CD4-positive, alpha-beta T cell treated with Interleukin-12 subunit alpha and Interleukin-12 subunit beta, for 1 hour (primary cell): ENCODE results near the gene CLASP2.
"Not testable (repeated sequence)": the region's sequence is repeated elsewhere in the genome, so short reads cannot be mapped to it uniquely, and the experiment has no call there.

Experiments
- DNase-seq: peaks from one replicate; pipeline ENCODE4 v3.0.0-alpha.2; 2020

Gene CLASP2

GRCh38 chr3:33526787-33527186, 191.3 kb downstream of the CLASP2 start:
- DNase-seq: no peak

- DNase-seq: no peak
Observed at GRCh38 chr3:33525232-33525631, 192.8 kb downstream of the CLASP2 start.

GRCh38 chr3:33523093-33523667, 194.9 kb downstream of the CLASP2 start:
- DNase-seq: no peak

GRCh38 chr3:33521736-33522135, 196.3 kb downstream of the CLASP2 start:
- DNase-seq: no peak

GRCh38 chr3:33513262-33513863, 204.7 kb downstream of the CLASP2 start:
- DNase-seq: no peak

- DNase-seq: no peak
Observed at GRCh38 chr3:33505027-33505426, 213.0 kb downstream of the CLASP2 start.

- no peak for DNase-seq
Observed at GRCh38 chr3:33496449-33496848, 221.6 kb downstream of the CLASP2 start.

GRCh38 chr3:33491721-33492120, 226.3 kb downstream of the CLASP2 start:
- no peak for DNase-seq

- no peak for DNase-seq
Observed at GRCh38 chr3:33490641-33491241, 227.3 kb downstream of the CLASP2 start.

GRCh38 chr3:33488683-33489082, 229.4 kb downstream of the CLASP2 start:
- no peak for DNase-seq

- DNase-seq: no peak
Observed at GRCh38 chr3:33488246-33488645, 229.8 kb downstream of the CLASP2 start.

- DNase-seq: no peak
Observed at GRCh38 chr3:33482111-33482521, 235.9 kb downstream of the CLASP2 start.

GRCh38 chr3:33474896-33475295, 243.2 kb downstream of the CLASP2 start:
- DNase-seq: no peak

GRCh38 chr3:33473813-33474212, 244.2 kb downstream of the CLASP2 start:
- DNase-seq: no peak

- no peak for DNase-seq
Observed at GRCh38 chr3:33467786-33468185, 250.3 kb downstream of the CLASP2 start.

- DNase-seq: no peak
Observed at GRCh38 chr3:33461097-33461496, 257.0 kb downstream of the CLASP2 start.

GRCh38 chr3:33459577-33459976, 258.5 kb downstream of the CLASP2 start:
- not testable (repeated sequence) for DNase-seq

- DNase-seq: no peak
Observed at GRCh38 chr3:33458446-33458845, 259.6 kb downstream of the CLASP2 start.

GRCh38 chr3:33456756-33457155, 261.3 kb downstream of the CLASP2 start:
- no peak for DNase-seq

GRCh38 chr3:33453331-33453761, 264.7 kb downstream of the CLASP2 start:
- DNase-seq: no peak

- DNase-seq: not testable (repeated sequence)
Observed at GRCh38 chr3:33451994-33452393, 266.1 kb downstream of the CLASP2 start.

GRCh38 chr3:33447958-33448357, 270.1 kb downstream of the CLASP2 start:
- DNase-seq: no peak

- DNase-seq: not testable (repeated sequence)
Observed at GRCh38 chr3:33447256-33447625, 270.8 kb downstream of the CLASP2 start.
